H1 (cell line): Measurements from ENCODE around the gene MAP4K5. TPM values are rescaled to one million over a fixed set of nuclear protein-coding genes. Genes with fewer than 3 reads are reported as not detected.

Experiments used
- ATF3 ChIP-seq: IDR thresholded peaks from 2 replicates; pipeline ENCODE4 v1.6.1; 2011; ENCODE audit warnings: low read depth, mild to moderate bottlenecking, low read length; ENCODE audit not compliant: insufficient read depth
- CHD2 ChIP-seq: IDR thresholded peaks from 2 replicates; pipeline ENCODE4 v1.6.1; 2012; ENCODE audit warnings: low read length, improper control_type of control experiment
- CTCF ChIP-seq, 3 experiments: IDR thresholded peaks; 1 replicate in 2 of 3; 2 replicates in 1 of 3; pipeline versions ENCODE4 v1.5.1 to v1.6.1; 2011; ENCODE audit warnings: low read length in 3 of 3, mild to moderate bottlenecking in 3 of 3, inconsistent platforms in 2 of 3, low read depth in 1 of 3, moderate library complexity in 1 of 3; ENCODE audit not compliant: insufficient read depth in 1 of 3; ENCODE audit errors: control extremely low read depth in 1 of 3
- PHF8 ChIP-seq: fragments of 200-600 bp; sonication (generic); conservative IDR thresholded peaks from 2 replicates; pipeline ENCODE4 v1.7.1; 2012; ENCODE audit warnings: low read depth, mild to moderate bottlenecking, inconsistent platforms, low read length, moderate library complexity
- polyA plus RNA-seq, 7 experiments: library from polyadenylated mRNA; depleted of rRNA in 3 of 7; stranded (reverse) in 5 of 7; unstranded in 2 of 7; fragments of >200 nt in 5 of 7; fragments of 200-250 nt in 2 of 7; gene quantifications; 1 replicate in 5 of 7; 2 replicates in 1 of 7; 4 replicates in 1 of 7; pipeline versions ENCODE4 v1.2.1 to v1.2.3, GENCODE V29; 2011 to 2013; ENCODE audit warnings: missing spikeins in 2 of 7, mixed read lengths in 2 of 7
- total RNA-seq: library from RNA; stranded (reverse); fragmentation: NEBNext Ultra II Directional; extraction: Animal tissue kit (Norgen Biotek cat#: 25700); gene quantifications from 2 replicates; pipeline ENCODE4 v1.2.1, GENCODE V29; 2021

The MAP4K5 gene
- total and polyA plus RNA-seq, 2 of the 8 experiments (the other 6 are each of a cell fraction or from before 2014, with no cell fraction given): 7.6 to 34.5 TPM

GRCh38 chr14:50452979-50453705 lies 79.2 kb downstream of the MAP4K5 start (continued):
- TF ChIP-seq CTCF (IDR thresholded peaks at IDR 0.05; ENCODE audit: control extremely low read depth in 1 of 3, insufficient read depth in 1 of 3, low read depth in 1 of 3, low read length in 3 of 3): no peak
- no peak for TF ChIP-seq ATF3
- no peak for TF ChIP-seq CHD2
- TF ChIP-seq PHF8: no peak
- TF ChIP-seq, all 59 proteins: peak for 0
